HG03354 (cell line): ENCODE measurements around the gene TUSC2.

Source experiments
- ATAC-seq: cut with Tn5 transposase; IDR thresholded peaks from one replicate; pipeline ENCODE4 v1.9.1; 2021; ENCODE audit warnings: mild to moderate bottlenecking; ENCODE audit not compliant: unreplicated experiment, poor library complexity, severe bottlenecking

Gene TUSC2

GRCh38 chr3:50279255-50280016 lies 48.6 kb downstream of the TUSC2 start:
- no peak for ATAC-seq

- no peak for ATAC-seq
These were observed 49.2 kb downstream of the TUSC2 start, which contains the start of gene LSMEM2 for GRCh38 chr3:50278880-50279224. Gene LSMEM2 (plus strand): TSS chr3:50279087. CDS start chr3:50279114, 27 bp downstream.

- ATAC-seq, result no peak
These were observed 49.7 kb downstream of the TUSC2 start for GRCh38 chr3:50278123-50278879.

- ATAC-seq, result no peak
These were observed 51.3 kb downstream of the TUSC2 start for GRCh38 chr3:50276762-50277101.

- no peak for ATAC-seq
These were observed 51.8 kb downstream of the TUSC2 start for GRCh38 chr3:50275996-50276761.

GRCh38 chr3:50275141-50275995 lies 52.7 kb downstream of the TUSC2 start:
- no peak for ATAC-seq
